Measurements from ENCODE around the gene OTX1. TPM values are rescaled to one million over a fixed set of nuclear protein-coding genes. Genes with fewer than 3 reads are reported as not detected.
"Not testable (repeated sequence)": the region's sequence is repeated elsewhere in the genome, so short reads cannot be mapped to it uniquely, and the experiment has no call there.

The OTX1 gene
- total and polyA plus RNA-seq, 2 donors (not counting 1 experiment from before 2014, with no cell fraction given) = not detected

GRCh38 chr2:63071664-63072063, 21.0 kb downstream of the OTX1 start:
- Histone ChIP-seq H3K36me3 (replicated peaks in 1 of 2; ENCODE audit: control extremely low read depth in 1 of 2, control insufficient read depth in 1 of 2, extremely low read depth in 1 of 2, insufficient read depth in 2 of 2, low read length in 1 of 2) (no peaks in the 10 kb centered on the region), H4K20me1 (ENCODE audit: control insufficient read depth, insufficient read depth, low read length, poor library complexity, severe bottlenecking) (no peaks in the 10 kb centered on the region), H3K4me3 (ENCODE audit: control extremely low read depth in 1 of 5, extremely low read depth in 1 of 5, insufficient read depth in 1 of 5, low read depth in 2 of 5, low read length in 4 of 5) (no peak overlapping the region), H3K79me2 (ENCODE audit: control insufficient read depth, insufficient read depth, low read length) (no peaks in the 10 kb centered on the region), H3K9ac (ENCODE audit: low read length) (no peak overlapping the region), H3K27ac (ENCODE audit: low read length in 2 of 2) (no peak overlapping the region), H3K9me3 (ENCODE audit: control extremely low read depth in 1 of 3, control insufficient read depth in 2 of 3, insufficient read depth in 1 of 3, low read length in 2 of 3) (peaks cover 0 to 5% (median 0%) of the 10 kb centered on the region in 3 donors), H3K4me2 (replicated peaks; ENCODE audit: low read depth, low read length, poor library complexity, severe bottlenecking) (no peak overlapping the region), H3K27me3 (replicated peaks in 1 of 4; ENCODE audit: control extremely low read depth in 1 of 4, control insufficient read depth in 3 of 4, insufficient read depth in 4 of 4, low read length in 3 of 4) (peaks cover 0 to 13% (median 8%) of the 10 kb centered on the region in 4 experiments), H3K4me1 (ENCODE audit: control insufficient read depth in 2 of 2, insufficient read depth in 2 of 2, low read length in 2 of 2) (no peaks in the 10 kb centered on the region), H2AFZ (ENCODE audit: insufficient read depth, low read depth, low read length, poor library complexity, severe bottlenecking) (no peak overlapping the region)
- no peak for DNase-seq
- ChIA-PET CTCF (no interaction called here), POLR2A (no interaction called here)
- 100% methylated on average over 2 of the region's 2 CpGs for WGBS (ENCODE audit: insufficient coverage)
- H3K4me1 Mint-ChIP-seq = no peaks in the 10 kb centered on the region
- H3K27ac Mint-ChIP-seq = no peak overlapping the region
- no peak overlapping the region for H3K4me3 Mint-ChIP-seq
- peaks cover 40% of the 10 kb centered on the region for H3K27me3 Mint-ChIP-seq
- TF ChIP-seq, protein P1, sequence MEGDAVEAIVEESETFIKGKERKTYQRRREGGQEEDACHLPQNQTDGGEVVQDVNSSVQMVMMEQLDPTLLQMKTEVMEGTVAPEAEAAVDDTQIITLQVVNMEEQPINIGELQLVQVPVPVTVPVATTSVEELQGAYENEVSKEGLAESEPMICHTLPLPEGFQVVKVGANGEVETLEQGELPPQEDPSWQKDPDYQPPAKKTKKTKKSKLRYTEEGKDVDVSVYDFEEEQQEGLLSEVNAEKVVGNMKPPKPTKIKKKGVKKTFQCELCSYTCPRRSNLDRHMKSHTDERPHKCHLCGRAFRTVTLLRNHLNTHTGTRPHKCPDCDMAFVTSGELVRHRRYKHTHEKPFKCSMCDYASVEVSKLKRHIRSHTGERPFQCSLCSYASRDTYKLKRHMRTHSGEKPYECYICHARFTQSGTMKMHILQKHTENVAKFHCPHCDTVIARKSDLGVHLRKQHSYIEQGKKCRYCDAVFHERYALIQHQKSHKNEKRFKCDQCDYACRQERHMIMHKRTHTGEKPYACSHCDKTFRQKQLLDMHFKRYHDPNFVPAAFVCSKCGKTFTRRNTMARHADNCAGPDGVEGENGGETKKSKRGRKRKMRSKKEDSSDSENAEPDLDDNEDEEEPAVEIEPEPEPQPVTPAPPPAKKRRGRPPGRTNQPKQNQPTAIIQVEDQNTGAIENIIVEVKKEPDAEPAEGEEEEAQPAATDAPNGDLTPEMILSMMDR (IDR thresholded peaks at IDR 0.05) = no peak
- no peak for TF ChIP-seq EZH2 (IDR thresholded peaks at IDR 0.05; ENCODE audit: borderline replicate concordance, insufficient read depth, low read depth, low read length, poor library complexity, severe bottlenecking)
- intact Hi-C loops (cut with micrococcal nuclease) = loop anchor here (10.0 kb wide), 1 partner anchor 793 kb away; no protein-coding TSS in a partner anchor
- no peaks in the 10 kb centered on the region for H3K9me3 Mint-ChIP-seq (ENCODE audit: insufficient read depth)
- ATAC-seq (ENCODE audit: low read depth) = no peak

DNA sequence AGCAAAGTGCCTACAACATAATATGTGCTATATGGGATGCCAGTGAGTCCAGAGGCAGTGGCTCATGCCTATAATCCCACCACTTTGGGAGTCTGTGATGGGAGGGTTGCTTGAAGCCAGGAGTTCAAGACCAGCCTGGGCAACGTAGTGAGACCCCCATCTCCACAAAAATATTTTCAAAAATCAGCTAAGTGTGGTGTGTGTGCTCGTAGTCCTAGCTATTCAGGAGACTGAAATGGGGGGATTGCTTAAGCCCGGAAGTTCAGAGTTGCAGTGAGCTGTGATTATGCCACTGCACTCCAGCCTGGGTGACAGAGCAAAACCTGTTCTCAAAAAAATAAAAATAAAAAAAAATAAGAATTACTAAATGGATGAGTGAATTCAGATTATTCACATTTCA, 23.4 kb downstream of the OTX1 start:
- no CpG with 5 or more reads among the region's 3 CpGs for WGBS (ENCODE audit: insufficient coverage)
- intact Hi-C loops (cut with micrococcal nuclease) = loop anchor here (10.0 kb wide), 1 partner anchor 791 kb away; no protein-coding TSS in a partner anchor
- H3K27ac ChIP-seq (ENCODE audit: low read length in 2 of 2) = no peak overlapping the region
- POLR2A ChIA-PET = no interaction called here
- H3K4me3 Mint-ChIP-seq = no peak overlapping the region
- no peaks in the 10 kb centered on the region for H3K79me2 ChIP-seq (ENCODE audit: control insufficient read depth, insufficient read depth, low read length)
- H3K9me3 ChIP-seq (ENCODE audit: control extremely low read depth in 1 of 3, control insufficient read depth in 2 of 3, insufficient read depth in 1 of 3, low read length in 2 of 3) = peaks cover 0 to 5% (median 0%) of the 10 kb centered on the region in 3 donors
- no peak overlapping the region for H3K4me2 ChIP-seq (replicated peaks; ENCODE audit: low read depth, low read length, poor library complexity, severe bottlenecking)
- H3K4me3 ChIP-seq (ENCODE audit: control extremely low read depth in 1 of 5, extremely low read depth in 1 of 5, insufficient read depth in 1 of 5, low read depth in 2 of 5, low read length in 4 of 5) = no peak overlapping the region
- ATAC-seq (ENCODE audit: low read depth) (no peak), DNase-seq (no peak)
- H3K27me3 ChIP-seq (replicated peaks in 1 of 4; ENCODE audit: control extremely low read depth in 1 of 4, control insufficient read depth in 3 of 4, insufficient read depth in 4 of 4, low read length in 3 of 4) = peaks cover 0 to 13% (median 7%) of the 10 kb centered on the region in 4 experiments
- peaks cover 40% of the 10 kb centered on the region for H3K27me3 Mint-ChIP-seq
- H3K27ac Mint-ChIP-seq = no peak overlapping the region
- no peaks in the 10 kb centered on the region for H3K36me3 ChIP-seq (replicated peaks in 1 of 2; ENCODE audit: control extremely low read depth in 1 of 2, control insufficient read depth in 1 of 2, extremely low read depth in 1 of 2, insufficient read depth in 2 of 2, low read length in 1 of 2)
- H3K4me1 ChIP-seq (ENCODE audit: control insufficient read depth in 2 of 2, insufficient read depth in 2 of 2, low read length in 2 of 2) = no peaks in the 10 kb centered on the region
- H3K4me1 Mint-ChIP-seq = no peaks in the 10 kb centered on the region
- CTCF ChIA-PET = no interaction called here
- no peaks in the 10 kb centered on the region for H4K20me1 ChIP-seq (ENCODE audit: control insufficient read depth, insufficient read depth, low read length, poor library complexity, severe bottlenecking)
- no peak overlapping the region for H3K9ac ChIP-seq (ENCODE audit: low read length)
- TF ChIP-seq EZH2 (IDR thresholded peaks at IDR 0.05; ENCODE audit: borderline replicate concordance, insufficient read depth, low read depth, low read length, poor library complexity, severe bottlenecking) = no peak
- TF ChIP-seq, protein P1 (IDR thresholded peaks at IDR 0.05) = no peak
- H3K9me3 Mint-ChIP-seq (ENCODE audit: insufficient read depth) = no peaks in the 10 kb centered on the region
- no peak overlapping the region for H2AFZ ChIP-seq (ENCODE audit: insufficient read depth, low read depth, low read length, poor library complexity, severe bottlenecking)

GRCh38 chr2:63074399-63074798, 23.8 kb downstream of the OTX1 start:
- H3K79me2 ChIP-seq (ENCODE audit: control insufficient read depth, insufficient read depth, low read length); H3K4me1 Mint-ChIP-seq; H2AFZ ChIP-seq (ENCODE audit: insufficient read depth, low read depth, low read length, poor library complexity, severe bottlenecking); H3K36me3 ChIP-seq (replicated peaks in 1 of 2; ENCODE audit: control extremely low read depth in 1 of 2, control insufficient read depth in 1 of 2, extremely low read depth in 1 of 2, insufficient read depth in 2 of 2, low read length in 1 of 2); H3K4me1 ChIP-seq (ENCODE audit: control insufficient read depth in 2 of 2, insufficient read depth in 2 of 2, low read length in 2 of 2); H3K4me2 ChIP-seq (replicated peaks; ENCODE audit: low read depth, low read length, poor library complexity, severe bottlenecking); H4K20me1 ChIP-seq (ENCODE audit: control insufficient read depth, insufficient read depth, low read length, poor library complexity, severe bottlenecking); H3K9ac ChIP-seq (ENCODE audit: low read length); H3K27ac ChIP-seq (ENCODE audit: low read length in 2 of 2); H3K9me3 ChIP-seq (ENCODE audit: control extremely low read depth in 1 of 3, control insufficient read depth in 2 of 3, insufficient read depth in 1 of 3, low read length in 2 of 3); H3K9me3 Mint-ChIP-seq (ENCODE audit: insufficient read depth); POLR2A ChIA-PET; DNase-seq; H3K4me3 ChIP-seq (ENCODE audit: control extremely low read depth in 1 of 5, extremely low read depth in 1 of 5, insufficient read depth in 1 of 5, low read depth in 2 of 5, low read length in 4 of 5); H3K27ac Mint-ChIP-seq; H3K4me3 Mint-ChIP-seq; ATAC-seq (ENCODE audit: low read depth); CTCF ChIA-PET: not testable (repeated sequence)
- peaks cover 37% of the 10 kb centered on the region for H3K27me3 Mint-ChIP-seq
- intact Hi-C loops (cut with micrococcal nuclease) = loop anchor here (10.0 kb wide), 1 partner anchor 790 kb away; no protein-coding TSS in a partner anchor
- H3K27me3 ChIP-seq (replicated peaks in 1 of 4; ENCODE audit: control extremely low read depth in 1 of 4, control insufficient read depth in 3 of 4, insufficient read depth in 4 of 4, low read length in 3 of 4) = peaks cover 0 to 17% (median 6%) of the 10 kb centered on the region in 4 experiments
- WGBS (ENCODE audit: insufficient coverage) = 86% methylated on average over 2 of the region's 4 CpGs

Measured in B cell (primary cell).